Anterior cingulate cortex (tissue), 58 donors: ENCODE data around the gene MRPL23.

Experiments used
- DNase-seq, 58 donors: peaks; one replicate each; lab custom pipeline; 2025; lab: John Stamatoyannopoulos, UW

Gene MRPL23

GRCh38 chr11:1949922-1950321 is 2.8 kb downstream of the MRPL23 start:
- DNase-seq = no peak

GRCh38 chr11:1952806-1953482 is 5.8 kb downstream of the MRPL23 start:
- no peak for DNase-seq

DNA sequence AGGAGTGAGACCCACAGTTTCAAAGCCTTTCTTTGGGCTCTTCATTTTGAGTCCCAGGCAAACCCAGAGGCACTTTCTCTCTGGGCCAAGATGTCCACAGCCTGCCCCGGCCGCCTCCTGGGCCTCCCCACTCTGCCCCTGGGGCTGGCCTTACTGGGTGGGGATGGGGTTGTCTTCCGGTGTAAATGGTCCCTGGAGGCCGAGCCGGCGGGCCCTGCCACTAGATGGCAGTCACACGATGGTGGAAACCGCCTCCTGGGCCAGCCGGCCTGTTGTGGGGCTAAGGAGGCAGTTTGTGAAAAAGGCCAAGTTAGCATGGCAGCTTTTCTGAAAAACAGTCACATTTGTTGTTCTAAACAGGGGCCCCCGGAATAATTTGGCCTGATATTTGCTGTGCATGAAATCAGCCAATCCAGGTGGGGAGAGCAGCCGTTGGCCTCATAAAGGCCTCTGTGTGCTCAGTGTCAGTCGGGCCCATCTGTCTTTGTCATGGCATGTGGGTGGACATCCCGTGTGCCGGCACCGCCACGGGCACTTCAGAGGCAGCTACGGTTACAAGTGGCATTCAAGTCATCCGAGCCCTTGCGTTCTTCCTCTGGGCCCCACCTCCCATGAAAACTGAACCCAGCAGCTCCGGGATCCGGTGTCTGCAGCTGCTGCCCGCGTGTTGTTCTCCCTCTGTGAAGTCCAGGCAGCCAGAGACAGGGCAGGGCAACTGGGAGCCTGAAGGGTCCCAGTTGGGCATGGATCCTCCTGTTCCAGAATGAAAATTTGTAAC is 6.5 kb downstream of the MRPL23 start:
- no peak for DNase-seq

- no peak for DNase-seq
Observed at GRCh38 chr11:1958367-1958766, 11.2 kb downstream of the MRPL23 start.

DNA sequence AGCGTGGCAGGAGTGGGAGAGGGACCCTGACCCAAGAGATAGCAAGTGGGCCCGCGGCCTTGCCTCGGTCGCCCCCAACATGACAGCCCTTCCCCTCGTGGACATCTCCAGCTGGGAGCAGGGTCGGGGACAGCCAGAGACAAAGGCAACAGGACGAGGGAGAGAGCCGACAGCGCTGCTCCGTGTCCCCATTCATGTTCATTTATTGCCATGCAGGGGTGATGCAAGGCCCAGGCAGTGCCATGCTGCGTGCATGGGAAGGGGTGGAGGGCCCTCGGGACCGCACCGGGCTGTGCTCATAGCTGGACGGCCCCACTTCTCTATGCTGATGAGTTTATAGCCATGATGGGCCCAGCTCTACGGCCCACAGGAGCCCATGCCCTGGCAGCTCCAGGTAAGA is 12.7 kb downstream of the MRPL23 start:
- DNase-seq = no peak

GRCh38 chr11:1963864-1964263 is 16.7 kb downstream of the MRPL23 start:
- no peak for DNase-seq

GRCh38 chr11:1964348-1964747 is 17.2 kb downstream of the MRPL23 start:
- DNase-seq = no peak

DNA sequence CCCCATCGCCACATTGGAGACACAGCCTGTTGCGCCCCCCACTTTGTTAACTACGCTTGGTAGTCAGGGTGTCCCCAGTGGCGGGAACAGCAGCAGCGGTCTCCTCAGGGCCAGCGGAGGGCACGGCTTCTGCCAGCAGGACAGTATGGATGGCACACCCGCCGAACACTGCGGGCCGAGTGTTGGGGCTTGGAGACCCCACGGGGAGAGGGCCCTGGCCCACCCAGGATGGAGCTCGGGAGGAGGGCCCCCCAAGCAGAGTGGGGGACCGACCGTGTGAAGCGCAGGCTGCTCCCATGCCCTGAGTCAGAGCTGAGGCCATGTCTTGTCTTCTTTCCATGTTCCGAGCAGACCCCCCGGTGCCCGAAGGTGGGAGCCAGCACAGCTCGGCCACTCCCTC is 17.8 kb downstream of the MRPL23 start:
- DNase-seq = no peak

DNA sequence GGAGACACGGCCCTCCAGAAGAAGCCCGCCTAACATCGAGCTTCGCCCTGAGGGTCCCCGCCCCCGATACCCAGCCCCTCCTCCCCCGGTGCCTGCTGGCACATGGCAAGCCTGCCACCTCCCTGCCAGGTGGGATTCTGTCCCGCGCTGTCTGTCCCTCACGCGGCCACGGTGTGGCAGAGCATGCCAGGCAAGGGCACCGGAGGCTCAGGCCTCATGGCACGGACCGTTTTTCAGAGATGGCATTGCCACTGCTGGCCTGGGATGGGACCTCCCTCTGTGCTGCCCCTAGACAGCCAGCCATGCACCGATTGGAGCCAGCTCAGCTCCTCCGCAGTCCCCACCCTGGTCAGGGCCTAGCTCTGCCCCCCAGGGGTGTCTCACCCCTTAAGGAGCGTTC is 19.4 kb downstream of the MRPL23 start:
- no peak for DNase-seq

- DNase-seq = no peak
Observed at GRCh38 chr11:1967641-1968225, 20.6 kb downstream of the MRPL23 start.

DNA sequence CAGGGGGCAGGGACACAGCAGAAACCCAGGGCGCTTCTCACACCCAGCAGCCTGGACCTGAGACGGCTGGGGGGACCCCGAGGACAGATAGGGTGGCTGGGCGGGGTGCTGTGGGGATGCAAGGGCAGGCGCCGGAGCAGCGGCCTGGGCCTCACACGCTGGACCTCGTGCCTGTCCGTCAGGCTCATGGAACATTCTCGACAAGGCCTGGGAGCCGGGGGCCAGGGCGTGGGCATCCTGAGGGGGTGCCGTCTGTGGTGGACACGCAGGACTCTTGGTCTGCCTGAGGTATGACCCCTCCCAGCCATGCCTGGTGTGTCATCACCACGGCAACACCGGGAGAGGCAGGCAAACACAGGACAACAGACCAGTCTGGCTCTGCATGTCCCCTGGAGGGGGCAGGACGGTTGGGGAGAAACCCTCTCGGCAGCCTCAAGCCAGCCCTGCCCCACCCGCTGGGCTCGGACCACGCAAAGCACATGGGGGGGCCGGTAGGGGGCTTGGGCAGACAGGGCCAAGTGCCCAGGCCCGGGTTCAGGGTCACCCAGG is 21.4 kb downstream of the MRPL23 start:
- no peak for DNase-seq

- no peak for DNase-seq
Observed at GRCh38 chr11:1969035-1969434, 21.9 kb downstream of the MRPL23 start.

DNA sequence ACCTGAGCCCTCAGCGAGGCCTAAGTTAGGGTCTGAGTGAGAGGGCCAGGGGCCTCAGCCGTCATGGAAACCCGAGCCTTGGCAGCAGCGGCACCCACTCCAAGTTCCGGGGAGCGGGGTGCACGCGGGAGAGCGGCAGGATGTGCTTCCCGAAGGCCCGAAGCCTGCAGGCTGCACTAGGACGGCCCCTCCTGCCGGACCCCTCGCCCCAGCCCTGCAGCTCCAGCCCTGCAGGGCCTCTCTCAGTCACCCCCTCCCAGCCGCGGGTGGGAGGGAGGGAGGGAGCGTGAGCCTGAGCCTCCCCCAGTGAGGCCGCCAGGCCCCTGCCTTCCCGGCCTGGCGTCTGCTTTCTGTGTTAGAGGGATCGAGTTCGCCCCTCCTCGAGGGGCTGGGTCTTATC is 22.6 kb downstream of the MRPL23 start:
- DNase-seq = no peak

DNA sequence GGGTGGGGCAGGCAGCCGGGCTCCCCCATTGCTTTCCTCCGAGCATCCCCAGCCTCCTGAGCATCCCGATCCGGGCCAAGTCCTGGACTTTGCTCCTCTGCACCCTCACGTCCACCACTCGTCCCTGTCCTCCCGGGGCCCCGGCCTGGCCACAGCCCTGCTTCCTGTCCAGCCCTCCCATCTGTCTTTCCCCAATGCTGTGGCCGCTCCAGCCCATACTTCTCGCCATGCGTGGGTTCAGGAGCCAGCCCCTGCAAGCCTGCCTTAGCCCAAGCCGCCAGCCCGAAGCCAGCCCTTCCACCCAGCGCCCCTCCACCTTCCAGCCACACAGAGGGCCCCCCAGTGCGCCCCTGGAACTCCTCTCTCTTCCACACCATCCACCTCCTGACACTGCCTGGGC is 23.8 kb downstream of the MRPL23 start:
- no peak for DNase-seq

- no peak for DNase-seq
Observed at GRCh38 chr11:1975185-1975584, 28.1 kb downstream of the MRPL23 start.

DNA sequence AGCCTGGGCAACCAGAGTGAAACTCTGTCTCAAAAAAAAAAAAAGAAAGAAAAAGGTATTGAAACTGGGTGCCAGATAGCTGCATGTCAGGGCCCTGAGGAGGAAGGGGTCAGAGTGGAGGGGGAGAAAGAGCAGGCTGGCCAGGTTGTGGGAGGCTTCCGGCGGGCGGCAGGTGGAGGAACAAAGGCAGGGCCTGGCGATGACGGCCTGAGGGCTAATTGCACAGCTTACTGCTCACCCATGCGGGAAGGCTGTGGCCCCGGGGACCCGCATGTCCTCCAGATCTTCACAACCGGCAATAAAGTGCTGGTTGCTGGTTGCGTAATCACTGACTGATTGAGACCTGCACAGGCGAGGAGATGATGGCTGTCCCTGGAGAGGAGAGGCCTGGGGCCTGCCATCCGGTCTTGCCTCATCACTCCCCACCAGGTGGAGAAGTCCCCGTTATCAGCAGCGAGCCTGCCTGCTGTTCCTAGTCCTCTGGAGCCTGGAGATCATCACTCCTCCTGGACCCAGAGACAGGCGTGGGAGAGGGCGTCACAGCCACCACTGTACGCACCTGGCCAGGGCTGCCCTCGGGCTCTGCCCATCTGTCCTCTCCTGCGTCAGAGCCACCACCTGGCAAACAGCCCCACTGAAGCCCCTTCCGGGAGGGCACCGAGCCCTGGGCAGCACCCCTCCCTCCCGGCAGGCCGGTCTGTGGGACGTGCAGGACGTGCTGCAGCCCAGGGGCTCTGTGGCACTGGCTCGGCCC is 31.8 kb downstream of the MRPL23 start:
- DNase-seq = no peak

DNA sequence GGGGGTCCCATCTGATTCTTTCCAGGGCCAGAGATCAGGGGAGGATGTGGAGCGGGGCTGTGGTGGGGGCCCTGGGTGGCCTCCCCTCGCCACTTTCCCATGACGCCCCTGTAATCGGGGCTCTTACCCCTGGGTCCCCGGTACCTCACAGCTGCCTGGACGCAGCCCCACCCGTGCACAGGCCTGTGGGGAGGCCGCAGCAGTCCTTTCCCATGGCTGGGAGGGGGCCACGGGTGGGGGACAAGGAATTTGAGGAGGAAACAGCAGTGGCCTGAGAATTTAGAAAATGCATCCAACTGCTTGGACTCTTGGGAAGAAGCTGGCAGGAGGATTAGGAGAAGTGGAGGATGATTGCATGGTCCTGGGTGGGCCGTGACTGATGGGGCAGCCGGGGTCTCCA is 32.5 kb downstream of the MRPL23 start:
- no peak for DNase-seq

- no peak for DNase-seq
Observed at GRCh38 chr11:1982873-1983600, 35.9 kb downstream of the MRPL23 start.

GRCh38 chr11:1983601-1983961 is 36.4 kb downstream of the MRPL23 start:
- DNase-seq = no peak

- no peak for DNase-seq
Observed at GRCh38 chr11:1987024-1987423, 39.9 kb downstream of the MRPL23 start.
